K562 (cell line): ENCODE measurements around the gene DRAXIN. TPM values are rescaled to one million over a fixed set of nuclear protein-coding genes. Genes with fewer than 3 reads are reported as not detected.

Experiments used
- BCOR ChIP-seq: fragments of 450-650 bp; IDR thresholded peaks from 2 replicates; pipeline ENCODE4 v1.6.1; 2016
- DPF2 ChIP-seq: fragments of 450-650 bp; IDR thresholded peaks from 2 replicates; pipeline ENCODE4 v1.6.1; 2016
- ETV6 ChIP-seq, 3 experiments: fragments of 150-350 bp in 1 of 3; sonication (generic) in 1 of 3; formaldehyde crosslinking in 1 of 3; IDR thresholded peaks; 2 replicates each; pipeline versions ENCODE4 v1.6.1 to v1.8.0; 2014 to 2022; ENCODE audit warnings: borderline replicate concordance in 2 of 3, low read depth in 2 of 3, antibody characterized with exemption in 1 of 3, low read length in 1 of 3, mild to moderate bottlenecking in 1 of 3, missing genetic modification reagents in 1 of 3
- GATAD2B ChIP-seq: fragments of 450-650 bp; IDR thresholded peaks from 2 replicates; pipeline ENCODE4 v1.6.1; 2017; ENCODE audit warnings: mild to moderate bottlenecking, borderline replicate concordance
- ID3 ChIP-seq, 2 experiments: fragments of 250-450 bp in 1 of 2; fragments of 450-650 bp in 1 of 2; sonication (Bioruptor Pico) in 1 of 2; IDR thresholded peaks; 2 replicates each; pipeline versions ENCODE4 v1.6.1 to v1.8.0; 2016 to 2021; ENCODE audit warnings: mild to moderate bottlenecking in 2 of 2, moderate library complexity in 2 of 2, missing compliant biosample characterization in 1 of 2, missing genetic modification characterization in 1 of 2
- MAFF ChIP-seq: IDR thresholded peaks from 2 replicates; pipeline ENCODE4 v1.6.1; 2012; ENCODE audit warnings: low read length, improper control_type of control experiment
- MLLT1 ChIP-seq, 2 experiments: fragments of 450-650 bp; IDR thresholded peaks; 2 replicates each; pipeline ENCODE4 v1.6.1; 2016
- NR2F6 ChIP-seq: fragments of 450-650 bp; formaldehyde crosslinking; IDR thresholded peaks from 2 replicates; pipeline ENCODE4 v1.4.0; 2020; ENCODE audit warnings: mild to moderate bottlenecking
- PKNOX1 ChIP-seq: fragments of 450-650 bp; IDR thresholded peaks from 2 replicates; pipeline ENCODE4 v1.6.1; 2016
- SETDB1 ChIP-seq: IDR thresholded peaks from one replicate; pipeline ENCODE4 v1.6.1; 2012; ENCODE audit warnings: low read length, control low read depth, inconsistent platforms
- SOX6 ChIP-seq: fragments of 450-650 bp; IDR thresholded peaks from 2 replicates; pipeline ENCODE4 v1.6.1; 2014; ENCODE audit warnings: mild to moderate bottlenecking
- SRSF9 ChIP-seq: fragments of 200-400 bp; formaldehyde crosslinking; IDR thresholded peaks from 2 replicates; pipeline ENCODE4 v1.6.1; 2017; ENCODE audit warnings: low read depth, low read length, borderline replicate concordance
- TSC22D4 ChIP-seq: fragments of 450-650 bp; IDR thresholded peaks from 2 replicates; pipeline ENCODE4 v1.6.1; 2016; ENCODE audit warnings: missing genetic modification characterization, missing biosample characterization, control low read depth
- YBX1 ChIP-seq: fragments of 450-650 bp; IDR thresholded peaks from 2 replicates; pipeline ENCODE4 v1.7.1; 2016; ENCODE audit warnings: mild to moderate bottlenecking
- ZBTB17 ChIP-seq: fragments of 450-650 bp; formaldehyde crosslinking; IDR thresholded peaks from 2 replicates; pipeline ENCODE4 v1.4.0; 2020; ENCODE audit warnings: mild to moderate bottlenecking
- ZNF395 ChIP-seq: fragments of 200-800 bp; sonication (Bioruptor generic); IDR thresholded peaks from 2 replicates; pipeline ENCODE4 v1.6.1; 2017; ENCODE audit warnings: missing genetic modification characterization, missing compliant biosample characterization
- ZNF507 ChIP-seq: conservative IDR thresholded peaks from 2 replicates; pipeline ENCODE4 v1.6.1; 2017; ENCODE audit warnings: missing genetic modification characterization, missing compliant biosample characterization
- ZNF592 ChIP-seq: fragments of 450-650 bp; IDR thresholded peaks from 2 replicates; pipeline ENCODE4 v1.6.1; 2017; ENCODE audit warnings: antibody characterized with exemption, mild to moderate bottlenecking
- polyA plus RNA-seq, 8 experiments: library from polyadenylated mRNA; depleted of rRNA in 4 of 8; stranded (reverse) in 5 of 8; unstranded in 3 of 8; fragments of >200 nt; fragmentation: Nextera tagmentation in 2 of 8; fragmentation: Illumina TruSeq in 1 of 8; extraction: Ambion mirVana in 2 of 8; extraction: Trizol in 1 of 8; gene quantifications; 2 replicates each; pipeline versions ENCODE4 v1.2.1 to v1.2.3, GENCODE V29; 2011 to 2014; ENCODE audit warnings: inconsistent platforms in 1 of 8, missing spikeins in 1 of 8
- total RNA-seq, 7 experiments: library from RNA; depleted of rRNA in 6 of 7; stranded (reverse); fragments of >200 nt in 6 of 7; fragmentation: Illumina TruSeq in 2 of 7; extraction: Trizol in 2 of 7; gene quantifications; 2 replicates each; pipeline versions ENCODE4 v1.2.1 to v1.2.3, GENCODE V29; 2011 to 2021; ENCODE audit warnings: low replicate concordance in 1 of 7

Gene DRAXIN
- total and polyA plus RNA-seq, 9 of the 15 experiments (the other 6 are each of a cell fraction or from before 2014, with no cell fraction given) = 0.01 to 0.04 (median 0.01) TPM; not detected in 6

- TF ChIP-seq ZNF592 (no peak), ZNF395 (no peak), ID3 (CRISPR knock-in tag; IDR thresholded peaks at IDR 0.05) (no peak), ID3 (tag; IDR thresholded peaks at IDR 0.05) (peak; percentile 42; the same call in 1 of the 2 replicates), ETV6 (IDR thresholded peaks at IDR 0.05; ENCODE audit: borderline replicate concordance in 1 of 2, low read depth in 2 of 2, low read length in 1 of 2) (no peak), ETV6 (CRISPR knock-in tag; IDR thresholded peaks at IDR 0.05; ENCODE audit: borderline replicate concordance) (0 out of 2 replicates have a peak, but pooled peaks have one; percentile 23), SETDB1 (no peak), PKNOX1 (no peak), TSC22D4 (tag) (no peak), ZNF507 (tag) (no peak), GATAD2B (peak; percentile 67; the same call in 1 of the 2 replicates), SOX6 (0 out of 2 replicates have a peak, but pooled peaks have one; percentile 27), BCOR (no peak), MAFF (no peak), YBX1 (no peak), NR2F6 (no peak), MLLT1 (IDR thresholded peaks at IDR 0.05) (no peak), SRSF9 (no peak), ZBTB17 (CRISPR knock-in tag) (no peak), DPF2 (no peak)
These were observed 28.0 kb downstream of the DRAXIN start (continued) for GRCh38 chr1:11719313-11720032.
